CD4-positive, CD25-positive, alpha-beta regulatory T cell (primary cell): ENCODE measurements around the gene AWAT1. TPM values are rescaled to one million over a fixed set of nuclear protein-coding genes. Genes with fewer than 3 reads are reported as not detected.
"Not testable (repeated sequence)": the region's sequence is repeated elsewhere in the genome, so short reads cannot be mapped to it uniquely, and the experiment has no call there.

Experiments used
- ATAC-seq, 2 donors: fragments of 150-1000 bp; cut with Tn5 transposase; one replicate each; pipeline ENCODE4 v1.10.0; 2021; ENCODE audit warnings: low read depth in 2 of 2, moderate number of reproducible peaks in 2 of 2, moderate library complexity in 1 of 2
- DNase-seq, 3 donors: peaks; one replicate each; pipeline versions ENCODE4 v3.0.0 to v3.0.0-alpha.2; 2012 to 2022; ENCODE audit warnings: mixed read lengths in 1 of 3
- H3K27ac ChIP-seq: one replicate; pipeline ENCODE4 v1.7.0; 2013; ENCODE audit warnings: mild to moderate bottlenecking, low read length; ENCODE audit not compliant: insufficient read depth, poor library complexity, severe bottlenecking
- H3K27me3 ChIP-seq: one replicate; pipeline ENCODE4 v1.7.0; 2013; ENCODE audit warnings: low read length; ENCODE audit not compliant: control insufficient read depth, insufficient read depth
- H3K36me3 ChIP-seq: one replicate; pipeline ENCODE4 v1.7.0; 2013; ENCODE audit warnings: mild to moderate bottlenecking, low read length, moderate library complexity; ENCODE audit not compliant: control insufficient read depth, insufficient read depth
- H3K4me1 ChIP-seq: 2 replicates; pipeline ENCODE4 v1.7.0; 2013; ENCODE audit warnings: mild to moderate bottlenecking, low read length; ENCODE audit not compliant: insufficient read depth, control insufficient read depth, poor library complexity, severe bottlenecking
- H3K4me3 ChIP-seq: one replicate; pipeline ENCODE4 v1.7.0; 2013; ENCODE audit warnings: low read depth, mild to moderate bottlenecking, low read length, moderate library complexity
- H3K9me3 ChIP-seq, 2 experiments: 1 replicate in 1 of 2; 2 replicates in 1 of 2; pipeline ENCODE4 v1.7.0; 2013; ENCODE audit warnings: low read length in 2 of 2, mild to moderate bottlenecking in 1 of 2, moderate library complexity in 1 of 2; ENCODE audit not compliant: control insufficient read depth in 2 of 2
- H3K27ac Mint-ChIP-seq, 3 donors: one replicate each; pipeline ENCODE4 v1.8.0; 2020 to 2022; ENCODE audit warnings: mild to moderate bottlenecking in 3 of 3, mixed read lengths in 3 of 3, moderate library complexity in 2 of 3
- H3K27me3 Mint-ChIP-seq: one replicate; pipeline ENCODE4 v1.8.0; 2022; ENCODE audit warnings: mild to moderate bottlenecking, mixed read lengths
- H3K36me3 Mint-ChIP-seq: one replicate; pipeline ENCODE4 v1.8.0; 2020; ENCODE audit warnings: mixed read lengths
- H3K4me1 Mint-ChIP-seq, 4 donors: one replicate each; pipeline ENCODE4 v1.8.0; 2020 to 2022; ENCODE audit warnings: mixed read lengths in 4 of 4, mild to moderate bottlenecking in 1 of 4
- H3K4me3 Mint-ChIP-seq, 4 donors: one replicate each; pipeline ENCODE4 v1.8.0; 2020 to 2022; ENCODE audit warnings: mild to moderate bottlenecking in 4 of 4, mixed read lengths in 4 of 4, moderate library complexity in 3 of 4
- H3K9me3 Mint-ChIP-seq, 7 donors: one replicate each; pipeline ENCODE4 v1.8.0; 2020 to 2022; ENCODE audit warnings: mixed read lengths in 7 of 7, mild to moderate bottlenecking in 3 of 7, moderate library complexity in 2 of 7
- polyA plus RNA-seq, 4 donors: library from polyadenylated mRNA; unstranded; fragments of 300-500 nt; fragmentation: Illumina TruSeq; gene quantifications; one replicate each; pipeline ENCODE4 v1.2.3, GENCODE V29; 2021
- total RNA-seq: library from RNA; stranded (reverse); gene quantifications from one replicate; pipeline ENCODE4 v1.2.3, GENCODE V29; 2022

Gene AWAT1
- not detected for total RNA-seq
- polyA plus RNA-seq, result not detected

- no peak within 1 kb of the TSS for H3K4me3 Mint-ChIP-seq
- H3K4me1 ChIP-seq, result no peaks in the 10 kb centered on the region
- H3K4me3 ChIP-seq, result no peak within 1 kb of the TSS
- DNase-seq (no peak), ATAC-seq (no peak)
- H3K4me1 Mint-ChIP-seq, result no peaks in the 10 kb centered on the region
- H3K27ac ChIP-seq, result no peak within 1 kb of the TSS
- H3K27me3 ChIP-seq, result no peaks in the 10 kb centered on the region
- H3K9me3 ChIP-seq, result no peaks in the 10 kb centered on the region
- no peaks in the 10 kb centered on the region for H3K27me3 Mint-ChIP-seq
- no peaks in the 10 kb centered on the region for H3K36me3 ChIP-seq
- H3K27ac Mint-ChIP-seq, result no peak within 1 kb of the TSS
- no peaks in the 10 kb centered on the region for H3K36me3 Mint-ChIP-seq
- H3K9me3 Mint-ChIP-seq, result no peaks in the 10 kb centered on the region
These were observed at the start of gene AWAT1 for GRCh38 chrX:70234355-70234754. Gene AWAT1 (plus strand): TSS chrX:70234655. CDS start chrX:70234696, 41 bp downstream.

DNA sequence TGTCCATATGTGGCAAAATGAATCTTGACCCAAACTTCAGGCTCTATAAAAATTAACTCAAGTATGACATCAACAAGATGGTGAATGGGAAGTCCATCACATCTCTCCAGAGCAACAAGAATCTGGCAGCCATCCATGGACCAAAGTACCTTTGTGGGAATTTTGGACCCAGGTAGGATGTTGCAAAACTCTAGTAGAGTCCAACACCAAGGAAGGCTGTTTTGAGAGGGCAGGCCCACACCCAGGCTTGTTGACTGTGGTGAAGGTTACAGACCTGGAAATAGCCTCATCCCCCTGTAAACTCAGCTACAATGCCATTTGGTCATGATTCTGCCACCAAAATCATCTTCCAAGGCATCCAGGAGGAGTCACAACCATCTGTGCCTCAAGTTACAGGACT is 44.2 kb upstream of the AWAT1 start:
- Mint-ChIP-seq H3K27ac (no peak overlapping the region), H3K4me1 (no peaks in the 10 kb centered on the region), H3K4me3 (no peak overlapping the region), H3K36me3 (no peaks in the 10 kb centered on the region), H3K9me3 (peaks cover 0 to 5% (median 0%) of the 10 kb centered on the region in 7 donors), H3K27me3 (peaks cover 16% of the 10 kb centered on the region)
- no peaks in the 10 kb centered on the region for H3K9me3 ChIP-seq
- no peak overlapping the region for H3K4me3 ChIP-seq
- H3K4me1 ChIP-seq, result no peaks in the 10 kb centered on the region
- no peaks in the 10 kb centered on the region for H3K36me3 ChIP-seq
- ATAC-seq (no peak), DNase-seq (no peak)
- H3K27me3 ChIP-seq, result no peaks in the 10 kb centered on the region
- no peak overlapping the region for H3K27ac ChIP-seq

- peaks cover 0 to 2% (median 0%) of the 10 kb centered on the region in 7 donors for H3K9me3 Mint-ChIP-seq
- H3K4me1 Mint-ChIP-seq, result peaks cover 0 to 6% (median 3%) of the 10 kb centered on the region in 4 donors
- H3K4me3 ChIP-seq, result no peak overlapping the region
- peak; percentile 77 to 81 for ATAC-seq
- H3K4me3 Mint-ChIP-seq, result no peak overlapping the region
- no peaks in the 10 kb centered on the region for H3K27me3 ChIP-seq
- H3K36me3 ChIP-seq, result no peaks in the 10 kb centered on the region
- no peak overlapping the region for H3K27ac ChIP-seq
- DNase-seq, result peak; percentile 37 to 74 (median 66)
- H3K36me3 Mint-ChIP-seq, result no peaks in the 10 kb centered on the region
- H3K9me3 ChIP-seq, result no peaks in the 10 kb centered on the region
- no peak overlapping the region for H3K27ac Mint-ChIP-seq
- H3K4me1 ChIP-seq, result no peaks in the 10 kb centered on the region
- peaks cover 18% of the 10 kb centered on the region for H3K27me3 Mint-ChIP-seq
These were observed 37.3 kb upstream of the AWAT1 start for GRCh38 chrX:70196961-70197720.

DNA sequence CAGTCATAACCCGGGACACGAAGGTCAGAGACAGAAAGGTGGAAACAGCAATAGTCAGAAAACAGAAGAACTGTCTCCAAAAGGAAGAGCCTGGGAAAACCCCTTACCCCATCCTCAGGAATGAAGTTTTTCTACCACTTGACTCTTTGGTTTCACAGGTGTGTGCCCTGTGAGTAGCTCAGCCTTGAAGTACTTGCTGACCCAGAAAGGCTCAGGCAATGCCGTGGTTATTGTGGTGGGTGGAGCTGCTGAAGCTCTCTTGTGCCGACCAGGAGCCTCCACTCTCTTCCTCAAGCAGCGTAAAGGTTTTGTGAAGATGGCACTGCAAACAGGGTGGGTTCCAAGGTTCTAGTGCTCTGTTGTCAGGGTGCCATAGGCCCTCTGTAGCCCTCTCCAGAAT is 32.7 kb upstream of the AWAT1 start:
- no peaks in the 10 kb centered on the region for H3K36me3 ChIP-seq
- ATAC-seq, result no peak
- Mint-ChIP-seq H3K36me3 (no peaks in the 10 kb centered on the region), H3K4me1 (peaks cover 0 to 6% (median 3%) of the 10 kb centered on the region in 4 donors), H3K27me3 (peaks cover 24% of the 10 kb centered on the region), H3K9me3 (peaks cover 0 to 2% (median 0%) of the 10 kb centered on the region in 7 donors), H3K4me3 (no peak overlapping the region), H3K27ac (no peak overlapping the region)
- H3K4me1 ChIP-seq, result no peaks in the 10 kb centered on the region
- no peaks in the 10 kb centered on the region for H3K27me3 ChIP-seq
- no peak for DNase-seq
- no peak overlapping the region for H3K27ac ChIP-seq
- no peaks in the 10 kb centered on the region for H3K9me3 ChIP-seq
- no peak overlapping the region for H3K4me3 ChIP-seq

- ATAC-seq (no peak), DNase-seq (no peak)
- Mint-ChIP-seq H3K27ac (no peak overlapping the region), H3K9me3 (peaks cover 0 to 2% (median 0%) of the 10 kb centered on the region in 7 donors), H3K36me3 (no peaks in the 10 kb centered on the region), H3K27me3 (peaks cover 6% of the 10 kb centered on the region), H3K4me1 (no peaks in the 10 kb centered on the region), H3K4me3 (no peak overlapping the region)
- H3K36me3 ChIP-seq, result no peaks in the 10 kb centered on the region
- no peaks in the 10 kb centered on the region for H3K4me1 ChIP-seq
- H3K27me3 ChIP-seq, result no peaks in the 10 kb centered on the region
- H3K4me3 ChIP-seq, result no peak overlapping the region
- no peaks in the 10 kb centered on the region for H3K9me3 ChIP-seq
- no peak overlapping the region for H3K27ac ChIP-seq
These were observed 26.0 kb upstream of the AWAT1 start for GRCh38 chrX:70208479-70208878.

- not testable (repeated sequence) for H3K36me3 ChIP-seq, H3K9me3 ChIP-seq, DNase-seq, H3K9me3 Mint-ChIP-seq, ATAC-seq, H3K27me3 Mint-ChIP-seq, H3K27me3 ChIP-seq, H3K4me3 ChIP-seq, H3K27ac Mint-ChIP-seq, H3K27ac ChIP-seq, H3K36me3 Mint-ChIP-seq, H3K4me1 ChIP-seq, H3K4me1 Mint-ChIP-seq, H3K4me3 Mint-ChIP-seq
These were observed 24.9 kb upstream of the AWAT1 start for GRCh38 chrX:70209570-70209969.

DNA sequence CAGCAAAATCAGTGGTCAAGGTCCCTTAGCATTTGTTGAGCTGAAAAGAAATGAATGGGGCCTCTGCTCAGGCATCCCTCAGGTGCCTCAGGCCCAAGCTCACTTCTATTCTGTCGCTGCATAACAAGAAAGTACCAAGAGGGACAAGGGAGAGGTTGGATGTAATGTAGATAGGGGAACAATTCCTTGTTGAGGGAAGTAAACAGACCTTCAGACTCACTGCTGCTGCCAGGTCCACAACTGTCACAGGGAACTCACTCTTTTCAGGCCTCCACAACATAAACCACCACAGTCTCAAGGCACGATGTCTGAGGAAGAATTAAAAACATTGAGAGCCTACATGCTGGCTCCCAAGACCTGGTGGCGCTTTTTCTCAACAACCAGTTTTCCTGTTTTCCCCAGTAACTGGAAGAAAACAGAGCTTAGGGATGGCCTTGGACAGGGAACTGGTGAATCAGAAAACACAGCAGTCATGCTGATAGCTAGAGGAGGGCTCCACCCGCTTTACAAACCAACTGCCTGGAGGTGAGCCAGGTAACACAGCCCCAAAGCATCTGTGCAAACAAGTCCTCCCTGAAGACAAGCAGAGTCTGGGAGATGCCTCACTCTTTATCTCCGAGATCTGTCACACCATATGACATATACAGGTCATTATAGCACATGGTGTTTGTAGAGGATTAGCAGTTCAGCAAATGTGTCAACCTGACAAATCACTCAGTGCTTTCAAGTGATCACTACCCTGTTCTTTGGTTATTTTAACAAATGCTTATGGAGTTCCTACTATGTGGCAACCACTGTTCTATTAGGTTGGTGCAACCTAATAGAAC is 14.3 kb upstream of the AWAT1 start:
- Mint-ChIP-seq H3K9me3 (peaks cover 0 to 3% (median 0%) of the 10 kb centered on the region in 7 donors), H3K27ac (no peak overlapping the region), H3K36me3 (no peaks in the 10 kb centered on the region), H3K4me1 (no peaks in the 10 kb centered on the region), H3K4me3 (no peak overlapping the region), H3K27me3 (no peaks in the 10 kb centered on the region)
- Histone ChIP-seq H3K27ac (no peak overlapping the region), H3K27me3 (no peaks in the 10 kb centered on the region), H3K4me3 (no peak overlapping the region), H3K4me1 (no peaks in the 10 kb centered on the region), H3K36me3 (no peaks in the 10 kb centered on the region), H3K9me3 (no peaks in the 10 kb centered on the region)
- DNase-seq (no peak), ATAC-seq (no peak)
